ENCODE data around the gene DNHD1.

DNA sequence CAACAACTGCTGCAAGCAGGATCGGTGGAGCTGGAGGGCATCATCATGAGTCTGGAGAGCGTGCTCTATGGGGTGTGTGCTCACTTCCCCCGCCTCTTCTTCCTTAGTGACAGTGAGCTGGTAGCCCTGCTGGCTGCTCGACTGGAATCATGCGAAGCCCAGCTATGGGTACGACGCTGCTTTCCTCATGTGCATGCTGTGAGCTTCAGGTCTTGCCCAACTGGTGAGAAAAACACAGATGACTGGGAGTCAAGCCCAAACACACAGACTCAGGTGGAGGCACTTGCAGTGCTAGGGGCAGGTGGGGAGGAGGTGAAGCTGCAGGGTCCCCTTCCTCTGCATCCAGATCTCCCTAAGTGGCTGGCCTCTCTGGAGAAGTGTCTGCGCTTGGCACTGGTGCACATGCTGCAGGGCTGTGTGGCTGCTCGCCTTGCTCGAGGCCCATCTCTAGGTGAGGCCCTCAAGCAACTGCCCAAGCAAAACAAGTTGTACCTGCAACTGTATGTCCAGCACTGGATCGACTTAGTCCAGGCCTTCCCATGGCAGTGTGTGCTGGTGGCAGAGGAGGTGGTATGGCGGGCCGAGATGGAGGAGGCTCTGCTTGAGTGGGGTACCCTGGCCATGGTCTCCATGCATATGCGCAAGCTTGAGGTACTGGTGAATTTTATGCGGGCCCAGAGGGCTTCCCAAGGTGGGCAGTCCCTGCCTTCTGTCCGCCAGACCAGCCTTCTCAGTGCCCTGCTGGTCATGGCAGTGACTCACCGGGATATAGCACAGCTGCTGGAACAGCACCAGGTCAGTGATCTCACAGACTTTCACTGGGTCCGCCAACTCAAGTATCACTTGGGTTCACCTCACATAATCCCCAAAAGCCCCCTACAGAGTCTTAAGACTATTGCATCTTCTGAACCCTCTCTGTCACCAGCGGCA, 48.1 kb downstream of the DNHD1 start:
- TF ChIP-seq POLR2AphosphoS5 (IDR thresholded peaks at IDR 0.05) (no peak), CTCF (IDR thresholded peaks at IDR 0.05) (no peak), POLR2A (IDR thresholded peaks at IDR 0.05) (no peak)

Measured in prostate gland (tissue), 2 donors.